Spleen (tissue), 11 donors: ENCODE results near the gene DNAH14. TPM values are rescaled to one million over a fixed set of nuclear protein-coding genes. Genes with fewer than 3 reads are reported as not detected.
"Not testable (repeated sequence)": the region's sequence is repeated elsewhere in the genome, so short reads cannot be mapped to it uniquely, and the experiment has no call there.

Experiments
- DNase-seq: peaks from one replicate; pipeline ENCODE4 v3.0.0-alpha.2; 2020
- H3K27ac ChIP-seq, 8 donors: fragments of 200-600 bp; sonication (generic) in 7 of 8; 1 replicate in 4 of 8; 2 replicates in 4 of 8; pipeline versions ENCODE4 v1.5.0 to v1.8.0; 2016 to 2021; ENCODE audit warnings: inconsistent platforms in 4 of 8, mild to moderate bottlenecking in 4 of 8, moderate library complexity in 1 of 8
- H3K27me3 ChIP-seq, 7 donors: fragments of 200-600 bp; sonication (generic) in 6 of 7; replicated peaks in 1 of 7; 1 replicate in 4 of 7; 2 replicates in 3 of 7; pipeline versions ENCODE4 v1.5.0 to v1.8.0; 2016 to 2021; ENCODE audit warnings: inconsistent platforms in 3 of 7, mild to moderate bottlenecking in 1 of 7
- H3K36me3 ChIP-seq, 6 donors: fragments of 200-600 bp; sonication (generic) in 5 of 6; 1 replicate in 4 of 6; 2 replicates in 2 of 6; pipeline versions ENCODE4 v1.5.0 to v1.8.0; 2016 to 2021; ENCODE audit warnings: inconsistent platforms in 2 of 6
- H3K4me1 ChIP-seq, 6 donors: fragments of 200-600 bp; sonication (generic) in 5 of 6; 1 replicate in 3 of 6; 2 replicates in 3 of 6; pipeline versions ENCODE4 v1.5.0 to v1.8.0; 2016 to 2021; ENCODE audit warnings: inconsistent platforms in 3 of 6
- H3K4me3 ChIP-seq, 8 donors: fragments of 200-600 bp; sonication (generic) in 7 of 8; 1 replicate in 4 of 8; 2 replicates in 4 of 8; pipeline versions ENCODE4 v1.5.0 to v1.8.0; 2016 to 2021; ENCODE audit warnings: inconsistent platforms in 4 of 8, mild to moderate bottlenecking in 4 of 8, moderate library complexity in 2 of 8
- H3K9me3 ChIP-seq, 8 donors: fragments of 200-600 bp; sonication (generic) in 7 of 8; 1 replicate in 4 of 8; 2 replicates in 4 of 8; pipeline versions ENCODE4 v1.5.0 to v1.8.0; 2016 to 2021; ENCODE audit warnings: inconsistent platforms in 4 of 8
- POLR2A ChIP-seq, 3 donors: fragments of 450-650 bp; IDR thresholded peaks; one replicate each; pipeline ENCODE4 v1.5.1; 2017; ENCODE audit warnings: antibody characterized with exemption in 3 of 3, mild to moderate bottlenecking in 1 of 3
- POLR2AphosphoS5 ChIP-seq, 3 donors: sonication (generic); formaldehyde crosslinking; IDR thresholded peaks; one replicate each; pipeline ENCODE4 v1.5.1; 2017; ENCODE audit warnings: antibody characterized with exemption in 3 of 3
- WGBS, 5 donors: extraction: QIAGEN DNeasy Blood & Tissue Kit in 3 of 5; methylation state at CpG; one replicate each; pipeline versions ENCODE4 v1.1.5 to v1.1.7; 2013 to 2018; 5-methylcytosine and 5-hydroxymethylcytosine counted together
- intact Hi-C: fragments of 100-400 bp; cut with DNase I; formaldehyde crosslinking; loops from one replicate; pipeline ENCODE4 v1.15.0; 2023; ENCODE audit warnings: low total_unique reads
- polyA plus RNA-seq, 3 donors: library from polyadenylated mRNA; stranded (reverse); fragments of 200-250 nt; gene quantifications; one replicate each; pipeline ENCODE4 v1.2.1, GENCODE V29; 2013
- total RNA-seq, 7 donors: library from RNA; depleted of rRNA in 3 of 7; stranded (reverse); fragments of >200 nt in 3 of 7; fragmentation: NEBNext Ultra II Directional in 4 of 7; extraction: Animal tissue kit (Norgen Biotek cat#: 25700) in 4 of 7; gene quantifications; one replicate each; pipeline versions ENCODE4 v1.1.0 to v1.2.1, GENCODE V29; 2016 to 2021
- TF ChIP-seq, protein P1 (sequence below), 11 experiments: fragments of 200-600 bp in 7 of 11; fragments of 450-650 bp in 4 of 11; sonication (generic) in 4 of 11; IDR thresholded peaks in 8 of 11; conservative IDR thresholded peaks in 3 of 11; 1 replicate in 7 of 11; 2 replicates in 4 of 11; pipeline versions ENCODE4 v1.4.0 to v1.8.0; 2016 to 2021; ENCODE audit warnings: antibody characterized with exemption in 11 of 11, inconsistent platforms in 4 of 11, mild to moderate bottlenecking in 1 of 11
- donor health status: healthy with polysubstance abuse.
- donor health status: DM: no; HTN: no; CAD: no; lungs with moderate emphysema.
- donor health status: DM: no; HTN: no; CAD: no.
- donor health status: Bipolar disorder and iron deficiency.
- donor health status: healthy.
- donor health status: DM: no; HTN: no; CAD: no.
- donor health status: DM: yes; HTN: yes; CAD: no.

The DNAH14 gene
- total and polyA plus RNA-seq, 10 donors: 0.70 to 6.4 (median 4.8) TPM

GRCh38 chr1:224958490-224958889 lies 29.0 kb downstream of the DNAH14 start:
- DNase-seq: no peak
- Histone ChIP-seq H3K27me3 (no peaks in the 10 kb centered on the region), H3K4me1 (no peaks in the 10 kb centered on the region), H3K9me3 (no peaks in the 10 kb centered on the region), H3K27ac (no peak overlapping the region), H3K4me3 (no peak overlapping the region), H3K36me3 (no peaks in the 10 kb centered on the region)
- TF ChIP-seq, protein P1, sequence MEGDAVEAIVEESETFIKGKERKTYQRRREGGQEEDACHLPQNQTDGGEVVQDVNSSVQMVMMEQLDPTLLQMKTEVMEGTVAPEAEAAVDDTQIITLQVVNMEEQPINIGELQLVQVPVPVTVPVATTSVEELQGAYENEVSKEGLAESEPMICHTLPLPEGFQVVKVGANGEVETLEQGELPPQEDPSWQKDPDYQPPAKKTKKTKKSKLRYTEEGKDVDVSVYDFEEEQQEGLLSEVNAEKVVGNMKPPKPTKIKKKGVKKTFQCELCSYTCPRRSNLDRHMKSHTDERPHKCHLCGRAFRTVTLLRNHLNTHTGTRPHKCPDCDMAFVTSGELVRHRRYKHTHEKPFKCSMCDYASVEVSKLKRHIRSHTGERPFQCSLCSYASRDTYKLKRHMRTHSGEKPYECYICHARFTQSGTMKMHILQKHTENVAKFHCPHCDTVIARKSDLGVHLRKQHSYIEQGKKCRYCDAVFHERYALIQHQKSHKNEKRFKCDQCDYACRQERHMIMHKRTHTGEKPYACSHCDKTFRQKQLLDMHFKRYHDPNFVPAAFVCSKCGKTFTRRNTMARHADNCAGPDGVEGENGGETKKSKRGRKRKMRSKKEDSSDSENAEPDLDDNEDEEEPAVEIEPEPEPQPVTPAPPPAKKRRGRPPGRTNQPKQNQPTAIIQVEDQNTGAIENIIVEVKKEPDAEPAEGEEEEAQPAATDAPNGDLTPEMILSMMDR (IDR thresholded peaks at IDR 0.05 in 8 of 11, conservative IDR thresholded peaks at IDR 0.05 in 3 of 11): no peak
- no peak for TF ChIP-seq POLR2AphosphoS5 (IDR thresholded peaks at IDR 0.05)
- no peak for TF ChIP-seq POLR2A (IDR thresholded peaks at IDR 0.05)
- intact Hi-C loops: no loop called here
- WGBS, 5 donors: 78 to 100% (median 85%) methylated on average over 1 of the region's 1 CpG

DNA sequence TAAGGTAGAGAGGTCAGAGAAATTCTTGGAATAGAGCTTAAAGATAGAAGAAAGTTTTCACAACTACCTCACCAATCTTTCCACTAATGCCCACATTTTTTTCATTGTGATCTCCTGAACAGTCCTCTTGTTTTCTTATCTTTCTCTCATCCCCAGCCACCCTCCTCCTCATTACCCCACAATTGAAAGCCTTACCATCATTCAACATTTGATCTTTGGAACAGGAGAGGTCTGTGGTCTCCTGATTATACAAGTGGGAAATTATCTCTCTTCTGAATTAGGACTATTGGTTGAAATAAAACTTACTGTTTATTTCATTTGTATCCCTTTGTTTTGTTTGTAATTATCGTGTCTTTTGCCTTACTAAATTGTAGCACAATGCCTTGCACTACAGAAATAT lies 29.6 kb downstream of the DNAH14 start:
- DNase-seq: no peak
- intact Hi-C loops: no loop called here
- no peaks in the 10 kb centered on the region for H3K9me3 ChIP-seq
- H3K4me3 ChIP-seq: no peak overlapping the region
- H3K4me1 ChIP-seq: no peaks in the 10 kb centered on the region
- H3K27ac ChIP-seq: no peak overlapping the region
- 47 to 88% (median 87%) methylated on average over 1 of the region's 1 CpG for WGBS, 5 donors
- H3K36me3 ChIP-seq: no peaks in the 10 kb centered on the region
- TF ChIP-seq POLR2AphosphoS5 (IDR thresholded peaks at IDR 0.05): no peak
- no peak for TF ChIP-seq POLR2A (IDR thresholded peaks at IDR 0.05)
- TF ChIP-seq, protein P1 (IDR thresholded peaks at IDR 0.05 in 8 of 11, conservative IDR thresholded peaks at IDR 0.05 in 3 of 11): no peak
- H3K27me3 ChIP-seq: no peaks in the 10 kb centered on the region

DNA sequence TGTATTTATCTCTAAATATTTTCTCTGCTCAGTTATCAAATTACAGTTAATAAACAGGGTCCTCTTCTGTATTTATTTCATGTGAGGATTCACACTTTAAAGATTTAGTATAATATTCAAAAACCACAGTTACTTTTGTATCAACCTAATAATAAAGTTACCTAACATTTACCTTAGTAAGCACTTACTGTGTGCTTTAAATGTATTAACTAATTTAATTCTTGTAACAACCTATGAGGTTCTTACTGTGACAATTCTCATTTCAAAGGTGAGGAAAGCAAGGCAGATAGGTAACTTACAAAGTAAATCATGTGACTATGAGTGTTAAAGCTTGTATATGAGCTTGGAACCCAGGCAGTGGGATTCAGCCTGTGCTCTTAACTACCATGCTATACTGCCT lies 30.2 kb downstream of the DNAH14 start:
- H3K27ac ChIP-seq: no peak overlapping the region
- H3K4me1 ChIP-seq: no peaks in the 10 kb centered on the region
- H3K4me3 ChIP-seq: no peak overlapping the region
- H3K36me3 ChIP-seq: no peaks in the 10 kb centered on the region
- H3K27me3 ChIP-seq: no peaks in the 10 kb centered on the region
- TF ChIP-seq, protein P1 (IDR thresholded peaks at IDR 0.05 in 8 of 11, conservative IDR thresholded peaks at IDR 0.05 in 3 of 11): no peak
- no peak for TF ChIP-seq POLR2A (IDR thresholded peaks at IDR 0.05)
- TF ChIP-seq POLR2AphosphoS5 (IDR thresholded peaks at IDR 0.05): no peak
- intact Hi-C loops: no loop called here
- no peaks in the 10 kb centered on the region for H3K9me3 ChIP-seq
- DNase-seq: no peak

- no peak for TF ChIP-seq POLR2AphosphoS5 (IDR thresholded peaks at IDR 0.05)
- no peak for TF ChIP-seq POLR2A (IDR thresholded peaks at IDR 0.05)
- TF ChIP-seq, protein P1 (IDR thresholded peaks at IDR 0.05 in 8 of 11, conservative IDR thresholded peaks at IDR 0.05 in 3 of 11): no peak
- no peak overlapping the region for H3K4me3 ChIP-seq
- no peak overlapping the region for H3K27ac ChIP-seq
- H3K36me3 ChIP-seq: no peaks in the 10 kb centered on the region
- H3K4me1 ChIP-seq: no peaks in the 10 kb centered on the region
- H3K27me3 ChIP-seq: peaks cover 0 to 3% (median 0%) of the 10 kb centered on the region in 7 donors
- no peaks in the 10 kb centered on the region for H3K9me3 ChIP-seq
- 41 to 62% (median 50%) methylated on average over 4 to 5 of the region's 5 CpGs for WGBS, 5 donors
- no peak for DNase-seq
- intact Hi-C loops: no loop called here
Observed at GRCh38 chr1:224980181-224980580, 50.7 kb downstream of the DNAH14 start.

- DNase-seq, H3K4me1 ChIP-seq, H3K4me3 ChIP-seq, intact Hi-C loops, H3K9me3 ChIP-seq, H3K36me3 ChIP-seq, H3K27me3 ChIP-seq, H3K27ac ChIP-seq: not testable (repeated sequence)
- WGBS, 5 donors: 53 to 68% (median 64%) methylated on average over 1 of the region's 1 CpG
Observed at GRCh38 chr1:224981922-224982354, 52.5 kb downstream of the DNAH14 start.
